ENCODE measurements around the gene MAP3K19.

DNA sequence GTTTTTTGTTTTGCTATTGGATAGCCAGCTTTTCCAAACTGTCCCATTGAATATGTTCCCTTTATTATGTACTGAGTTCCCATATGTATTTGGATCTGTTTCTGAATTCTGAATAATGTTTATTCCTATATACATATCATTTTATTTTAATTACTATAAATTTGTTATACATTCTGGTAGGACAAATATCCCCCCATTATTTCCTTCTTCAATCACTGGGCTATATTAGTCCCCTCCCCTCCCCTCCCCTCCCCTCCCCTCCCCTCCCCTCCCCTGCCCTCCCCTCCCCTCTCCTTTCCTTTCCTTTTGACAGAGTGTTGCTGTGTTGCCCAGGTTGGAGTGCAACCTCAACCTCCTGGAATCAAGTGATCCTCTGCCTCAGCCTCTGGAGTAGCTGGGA lies 31.2 kb upstream of the MAP3K19 start:
- TF ChIP-seq CTCF (IDR thresholded peaks at IDR 0.05) (no peak), POLR2A (IDR thresholded peaks at IDR 0.05) (no peak), POLR2AphosphoS5 (IDR thresholded peaks at IDR 0.05) (no peak), EP300 (IDR thresholded peaks at IDR 0.05; ENCODE audit: low read depth) (no peak)

All from transverse colon (tissue), 4 donors.